ENCODE results near the gene RCAN1.
A peak's percentile ranks its signal among the peaks of the same experiment; 100 is the strongest.

Gene RCAN1

GRCh38 chr21:34614628-34615486 is at the start of gene RCAN1:
Gene RCAN1 (minus strand): TSS chr21:34615113. CDS start chr21:34615011, 102 bp downstream.
- DNase-seq: peak; percentile 87

- DNase-seq: no peak
Measured at GRCh38 chr21:34661848-34662247, 46.9 kb upstream of the RCAN1 start.

- no peak for DNase-seq
Measured at GRCh38 chr21:34653522-34653921, 38.6 kb upstream of the RCAN1 start.

GRCh38 chr21:34651642-34652041 is 36.7 kb upstream of the RCAN1 start:
- no peak for DNase-seq

GRCh38 chr21:34650861-34651431 is 36.0 kb upstream of the RCAN1 start:
- DNase-seq: no peak

- DNase-seq: no peak
Measured at GRCh38 chr21:34649400-34649799, 34.5 kb upstream of the RCAN1 start.

GRCh38 chr21:34648739-34649297 is 33.9 kb upstream of the RCAN1 start:
- DNase-seq: no peak

- DNase-seq: no peak
Measured at GRCh38 chr21:34647555-34647954, 32.6 kb upstream of the RCAN1 start.

- no peak for DNase-seq
Measured at GRCh38 chr21:34644825-34645224, 29.9 kb upstream of the RCAN1 start.

- peak; percentile 11 for DNase-seq
Measured at GRCh38 chr21:34642211-34643075, 27.5 kb upstream of the RCAN1 start.

GRCh38 chr21:34640858-34641257 is 25.9 kb upstream of the RCAN1 start:
- DNase-seq: peak; percentile 45

- DNase-seq: peak; percentile 62
Measured at GRCh38 chr21:34639882-34640788, 25.2 kb upstream of the RCAN1 start.

GRCh38 chr21:34639250-34639649 is 24.3 kb upstream of the RCAN1 start:
- no peak for DNase-seq

GRCh38 chr21:34636961-34637360 is 22.0 kb upstream of the RCAN1 start:
- DNase-seq: no peak

- peak; percentile 34 for DNase-seq
Measured at GRCh38 chr21:34635307-34635706, 20.4 kb upstream of the RCAN1 start.

GRCh38 chr21:34632498-34632897 is 17.6 kb upstream of the RCAN1 start:
- no peak for DNase-seq

GRCh38 chr21:34630536-34631143 is 15.7 kb upstream of the RCAN1 start:
- DNase-seq: peak; percentile 27

GRCh38 chr21:34626131-34626530 is 11.2 kb upstream of the RCAN1 start:
- no peak for DNase-seq

GRCh38 chr21:34625030-34625593 is 10.2 kb upstream of the RCAN1 start:
- DNase-seq: no peak

- DNase-seq: no peak
Measured at GRCh38 chr21:34623516-34623915, 8.6 kb upstream of the RCAN1 start.
